HG03159 (cell line): ENCODE data around the gene PKP4.
"Not testable (repeated sequence)": the region's sequence is repeated elsewhere in the genome, so short reads cannot be mapped to it uniquely, and the experiment has no call there.

ENCODE experiments used
- ATAC-seq: cut with Tn5 transposase; IDR thresholded peaks from one replicate; pipeline ENCODE4 v1.9.1; 2021; ENCODE audit warnings: mild to moderate bottlenecking, moderate library complexity; ENCODE audit not compliant: unreplicated experiment

PKP4 gene

GRCh38 chr2:158464426-158465281 lies 7.9 kb downstream of the PKP4 start:
- peak; percentile 88 for ATAC-seq

GRCh38 chr2:158467248-158467647 lies 10.5 kb downstream of the PKP4 start:
- no peak for ATAC-seq

GRCh38 chr2:158472829-158473228 lies 16.1 kb downstream of the PKP4 start:
- not testable (repeated sequence) for ATAC-seq

- not testable (repeated sequence) for ATAC-seq
Observed at GRCh38 chr2:158473300-158473699, 16.5 kb downstream of the PKP4 start.

GRCh38 chr2:158473719-158474392 lies 17.1 kb downstream of the PKP4 start:
- no peak for ATAC-seq

GRCh38 chr2:158474526-158475011 lies 17.8 kb downstream of the PKP4 start:
- ATAC-seq, result not testable (repeated sequence)

GRCh38 chr2:158477202-158477601 lies 20.4 kb downstream of the PKP4 start:
- ATAC-seq, result no peak

GRCh38 chr2:158478237-158478636 lies 21.5 kb downstream of the PKP4 start:
- no peak for ATAC-seq

GRCh38 chr2:158478816-158479215 lies 22.1 kb downstream of the PKP4 start:
- ATAC-seq, result no peak

GRCh38 chr2:158481116-158481515 lies 24.4 kb downstream of the PKP4 start:
- ATAC-seq, result no peak

GRCh38 chr2:158482594-158482993 lies 25.8 kb downstream of the PKP4 start:
- no peak for ATAC-seq

GRCh38 chr2:158484892-158485556 lies 28.3 kb downstream of the PKP4 start:
- no peak for ATAC-seq

- ATAC-seq, result no peak
Observed at GRCh38 chr2:158486150-158486969, 29.6 kb downstream of the PKP4 start.

GRCh38 chr2:158486970-158487325 lies 30.2 kb downstream of the PKP4 start:
- ATAC-seq, result no peak

GRCh38 chr2:158487419-158487818 lies 30.7 kb downstream of the PKP4 start:
- no peak for ATAC-seq

- ATAC-seq, result no peak
Observed at GRCh38 chr2:158488442-158489216, 31.9 kb downstream of the PKP4 start.

- no peak for ATAC-seq
Observed at GRCh38 chr2:158489366-158490112, 32.8 kb downstream of the PKP4 start.

- no peak for ATAC-seq
Observed at GRCh38 chr2:158491072-158491471, 34.3 kb downstream of the PKP4 start.

GRCh38 chr2:158493458-158493857 lies 36.7 kb downstream of the PKP4 start:
- no peak for ATAC-seq
